Nephron progenitor cell (in vitro differentiated cells): ENCODE results near the gene OR1D5.
"Not testable (repeated sequence)": the region's sequence is repeated elsewhere in the genome, so short reads cannot be mapped to it uniquely, and the experiment has no call there.

Source experiments
- DNase-seq: peaks from one replicate; pipeline ENCODE4 v3.0.0; 2021
- H3K27ac Mint-ChIP-seq: 2 replicates; pipeline ENCODE4 v1.8.0; 2021; ENCODE audit warnings: mild to moderate bottlenecking, moderate library complexity, mixed read lengths
- H3K27me3 Mint-ChIP-seq: 2 replicates; pipeline ENCODE4 v1.8.0; 2021; ENCODE audit warnings: mild to moderate bottlenecking, low read depth, mixed read lengths; ENCODE audit not compliant: poor library complexity
- H3K36me3 Mint-ChIP-seq: 2 replicates; pipeline ENCODE4 v1.8.0; 2021; ENCODE audit warnings: low read depth, mixed read lengths
- H3K4me1 Mint-ChIP-seq: 2 replicates; pipeline ENCODE4 v1.8.0; 2021; ENCODE audit warnings: mixed read lengths
- H3K4me3 Mint-ChIP-seq: 2 replicates; pipeline ENCODE4 v1.8.0; 2021; ENCODE audit warnings: mild to moderate bottlenecking, moderate library complexity, mixed read lengths
- H3K9me3 Mint-ChIP-seq: 2 replicates; pipeline ENCODE4 v1.8.0; 2021; ENCODE audit warnings: mild to moderate bottlenecking, moderate library complexity, mixed read lengths
- CTCF ChIP-seq: fragments of 200-600 bp; sonication (generic); IDR thresholded peaks from 2 replicates; pipeline ENCODE4 v1.5.0; 2021; ENCODE audit warnings: antibody characterized with exemption

The OR1D5 gene

GRCh38 chr17:3063507-3063906, at the start of gene OR1D5:
Gene OR1D5 (minus strand): TSS chr17:3063607. CDS start chr17:3063607, 0 bp downstream.
- H3K36me3 Mint-ChIP-seq, H3K27ac Mint-ChIP-seq, H3K9me3 Mint-ChIP-seq, H3K4me3 Mint-ChIP-seq, H3K27me3 Mint-ChIP-seq, DNase-seq, H3K4me1 Mint-ChIP-seq: not testable (repeated sequence)

- Mint-ChIP-seq H3K27me3 (peaks cover 5% of the 10 kb centered on the region), H3K36me3 (no peaks in the 10 kb centered on the region), H3K4me1 (no peaks in the 10 kb centered on the region), H3K9me3 (peaks cover 57% of the 10 kb centered on the region), H3K27ac (no peak within 1 kb of the TSS), H3K4me3 (no peak within 1 kb of the TSS)
- DNase-seq, result no peak
- no peak for TF ChIP-seq CTCF
These were observed 40.9 kb upstream of the OR1D5 start, which contains the start of gene OR1D2 for GRCh38 chr17:3104322-3104721. Gene OR1D2 (minus strand): TSS chr17:3104422. CDS start chr17:3092996, 11,426 bp downstream.

DNA sequence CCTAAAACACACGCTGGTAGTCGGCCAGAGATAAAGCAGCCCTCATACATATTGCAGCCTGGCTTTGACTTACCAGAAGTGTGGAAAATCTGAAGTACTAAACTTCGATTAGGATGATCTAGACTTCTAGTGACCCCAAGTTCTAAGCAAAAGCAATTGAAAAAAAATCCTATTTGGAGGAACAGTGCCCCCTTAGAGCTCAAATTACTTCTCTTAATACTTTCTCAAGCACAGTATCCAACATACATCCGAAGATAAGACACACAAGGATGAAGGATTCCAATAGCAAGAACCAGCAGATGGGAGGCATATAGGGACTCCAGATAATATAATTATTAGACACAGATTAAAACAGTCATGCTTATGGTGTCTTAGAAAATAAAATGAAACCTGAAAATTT, 10.4 kb upstream of the OR1D5 start:
- not testable (repeated sequence) for H3K36me3 Mint-ChIP-seq, H3K4me3 Mint-ChIP-seq, H3K9me3 Mint-ChIP-seq, H3K27ac Mint-ChIP-seq, H3K4me1 Mint-ChIP-seq, DNase-seq
- peaks cover 14% of the 10 kb centered on the region for H3K27me3 Mint-ChIP-seq

DNA sequence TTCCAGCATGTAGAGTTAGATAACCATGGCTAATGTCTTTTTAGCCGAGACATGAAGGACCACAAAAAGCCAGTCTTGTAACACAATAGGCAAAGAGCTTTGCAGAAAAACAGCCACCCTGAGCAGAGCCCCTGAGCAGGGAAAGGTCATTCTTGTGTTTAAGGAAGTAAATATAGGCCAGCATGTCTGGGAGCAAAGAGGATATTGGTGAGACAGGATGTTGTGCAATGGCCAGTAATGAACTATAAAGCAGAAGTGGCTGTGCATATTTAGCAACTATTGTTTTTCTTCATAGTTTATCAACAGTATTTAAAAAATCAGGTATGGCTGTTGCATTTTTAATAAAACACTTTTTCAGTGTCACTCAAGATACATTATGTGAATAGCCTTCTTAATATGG, 1.8 kb upstream of the OR1D5 start:
- H3K27ac Mint-ChIP-seq, H3K4me1 Mint-ChIP-seq, H3K4me3 Mint-ChIP-seq, H3K9me3 Mint-ChIP-seq, DNase-seq, H3K27me3 Mint-ChIP-seq, H3K36me3 Mint-ChIP-seq: not testable (repeated sequence)

GRCh38 chr17:3062824-3063377, 506 bp downstream of the OR1D5 start:
- not testable (repeated sequence) for H3K4me1 Mint-ChIP-seq, H3K9me3 Mint-ChIP-seq, H3K36me3 Mint-ChIP-seq, H3K27ac Mint-ChIP-seq, H3K4me3 Mint-ChIP-seq, H3K27me3 Mint-ChIP-seq, DNase-seq

DNA sequence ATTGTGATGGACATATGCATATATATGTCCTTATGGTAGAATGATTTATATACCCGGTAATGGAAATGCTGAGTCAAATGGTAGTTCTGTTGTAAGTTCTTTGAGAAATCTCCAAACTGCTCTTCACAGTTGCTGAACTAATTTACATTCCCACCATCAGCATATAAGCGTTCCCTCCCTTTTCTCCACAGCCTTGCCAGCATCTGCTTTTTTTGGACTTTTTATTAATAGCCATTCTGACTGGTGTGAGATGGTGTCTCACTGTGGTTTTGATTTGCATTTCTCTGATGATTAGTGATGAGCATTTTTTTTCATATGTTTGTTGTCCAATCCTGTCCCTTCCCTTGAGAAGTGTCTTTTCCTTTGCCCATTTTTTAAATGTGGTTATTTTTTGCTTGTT, 8.5 kb downstream of the OR1D5 start:
- not testable (repeated sequence) for H3K27ac Mint-ChIP-seq, H3K4me1 Mint-ChIP-seq, H3K36me3 Mint-ChIP-seq, H3K9me3 Mint-ChIP-seq, H3K4me3 Mint-ChIP-seq, DNase-seq
- peaks cover 12% of the 10 kb centered on the region for H3K27me3 Mint-ChIP-seq

DNA sequence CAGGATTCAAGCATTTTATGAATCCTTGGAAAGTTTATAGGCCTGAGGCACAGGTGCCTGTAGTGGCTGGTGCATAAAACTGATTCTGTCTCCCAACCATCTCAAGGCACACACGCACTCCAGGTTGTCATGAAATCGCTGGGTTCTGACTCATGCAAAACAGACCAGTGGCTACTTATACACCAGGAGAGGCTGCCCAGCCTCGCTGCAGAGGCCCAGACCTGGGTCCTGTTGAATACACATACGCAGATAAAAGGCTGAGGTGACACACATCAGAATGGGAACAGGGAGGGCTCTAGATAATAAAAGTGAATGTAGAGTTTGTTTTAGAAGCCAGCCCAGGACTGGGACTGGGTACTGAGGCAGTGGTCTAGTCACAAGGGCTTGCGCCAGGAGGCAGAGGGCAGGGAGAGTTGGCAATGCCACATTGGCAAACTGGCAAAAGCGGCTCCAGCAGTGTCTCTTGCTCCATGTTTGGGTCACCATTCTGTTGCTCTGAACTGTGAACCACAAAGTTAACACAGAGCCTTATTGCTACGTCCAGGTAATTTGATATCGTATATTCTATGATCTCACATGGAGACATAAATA, 13.6 kb downstream of the OR1D5 start:
- no peak for TF ChIP-seq CTCF
- peak overlapping the region; percentile 91 for H3K4me3 Mint-ChIP-seq
- H3K36me3 Mint-ChIP-seq, result no peaks in the 10 kb centered on the region
- peaks cover 6% of the 10 kb centered on the region for H3K4me1 Mint-ChIP-seq
- peaks cover 19% of the 10 kb centered on the region for H3K27me3 Mint-ChIP-seq
- H3K27ac Mint-ChIP-seq, result no peak overlapping the region
- no peak for DNase-seq
- H3K9me3 Mint-ChIP-seq, result peaks cover 11% of the 10 kb centered on the region

DNA sequence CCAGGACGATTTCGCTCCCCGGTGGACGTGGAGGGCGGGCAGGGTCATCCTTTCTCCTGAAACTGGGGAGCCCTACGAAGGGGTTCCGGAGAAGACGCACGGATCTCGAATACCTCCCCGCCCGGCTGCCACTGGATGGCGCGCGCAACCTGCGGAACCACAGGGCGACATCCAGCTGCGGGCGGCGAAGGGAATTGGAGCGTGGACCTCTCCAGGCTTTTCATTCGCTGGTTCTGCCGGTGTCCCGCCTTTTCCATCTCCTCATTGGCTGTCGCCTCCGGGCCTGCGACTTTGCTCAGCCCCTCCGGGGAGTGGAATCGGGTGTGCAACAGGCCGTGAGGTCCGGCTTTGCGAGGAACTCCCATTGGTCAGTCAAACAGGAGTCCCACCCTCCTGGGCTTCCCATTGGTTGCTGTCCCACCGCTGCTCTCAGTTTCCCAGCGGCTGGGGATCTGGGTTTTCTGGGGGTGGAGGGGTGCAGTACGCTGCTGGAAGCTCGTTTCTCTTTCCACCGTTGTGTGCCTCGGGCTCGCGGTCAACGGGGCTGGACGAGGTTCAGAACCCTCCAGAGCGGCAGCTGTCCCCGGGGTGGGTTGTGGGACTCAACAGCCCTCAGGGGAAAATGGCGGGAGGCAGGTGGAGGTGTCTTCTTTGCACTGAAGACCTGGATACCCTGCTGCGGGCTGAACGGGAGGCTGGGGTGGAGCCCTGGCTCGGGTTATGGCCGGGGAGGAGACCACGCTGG, 14.5 kb downstream of the OR1D5 start:
- H3K36me3 Mint-ChIP-seq, result no peaks in the 10 kb centered on the region
- peak; percentile 59 for TF ChIP-seq CTCF
- peak overlapping the region; percentile 19 for H3K27ac Mint-ChIP-seq
- H3K9me3 Mint-ChIP-seq, result peaks cover 20% of the 10 kb centered on the region
- DNase-seq, result peak; percentile 94
- H3K4me3 Mint-ChIP-seq, result peak overlapping the region; percentile 91
- H3K4me1 Mint-ChIP-seq, result peaks cover 6% of the 10 kb centered on the region
- H3K27me3 Mint-ChIP-seq, result peaks cover 23% of the 10 kb centered on the region
